Panc1 (cell line): Measurements from ENCODE around the gene CDKN1C. TPM values are rescaled to one million over a fixed set of nuclear protein-coding genes. Genes with fewer than 3 reads are reported as not detected.
A peak's percentile ranks its signal among the peaks of the same experiment; 100 is the strongest.

Experiments
- ATAC-seq: fragments of 200-7000 bp; cut with Tn5 transposase; 2 replicates; pipeline ENCODE4 v1.9.1; 2020; ENCODE audit warnings: mild to moderate bottlenecking, moderate library complexity
- BruUV-seq: library from RNA; stranded (reverse); fragments of 400-500 nt; replicated peaks from 2 replicates; lab custom pipeline; 2021; lab: Mats Ljungman, UMichigan
- CTCF ChIA-PET: fragments of 300-600 bp; sonication (Branson Sonifier 250); formaldehyde crosslinking; loops from one replicate; lab custom pipeline; 2022; ENCODE audit warnings: antibody characterized with exemption; lab: Charles Lee
- POLR2A ChIA-PET: fragments of 300-600 bp; sonication (Branson Sonifier 250); formaldehyde crosslinking; loops from one replicate; lab custom pipeline; 2022; ENCODE audit warnings: antibody characterized with exemption; lab: Charles Lee
- DNase-seq: peaks from one replicate; pipeline ENCODE4 v3.0.0-alpha.2; 2010; ENCODE audit warnings: low read depth, low spot score
- H3K27ac ChIP-seq: 2 replicates; pipeline ENCODE4 v1.5.1; 2011; ENCODE audit warnings: mild to moderate bottlenecking, low read length, inconsistent platforms
- H3K27me3 ChIP-seq: fragments of 200-500 bp; sonication (Bioruptor generic); 2 replicates; pipeline ENCODE4 v1.6.0; 2014; ENCODE audit warnings: low read length, inconsistent platforms; ENCODE audit not compliant: control insufficient read depth, insufficient read depth
- H3K36me3 ChIP-seq: fragments of 200-500 bp; sonication (Bioruptor generic); 2 replicates; pipeline ENCODE4 v1.5.1; 2014; ENCODE audit warnings: inconsistent platforms, mild to moderate bottlenecking, low read length, moderate library complexity; ENCODE audit not compliant: control insufficient read depth, insufficient read depth
- H3K4me1 ChIP-seq: 2 replicates; pipeline ENCODE4 v1.5.1; 2011; ENCODE audit warnings: inconsistent platforms, mild to moderate bottlenecking, low read length, moderate library complexity; ENCODE audit not compliant: control insufficient read depth, insufficient read depth
- H3K4me3 ChIP-seq, 2 experiments: 2 replicates each; pipeline ENCODE4 v1.5.1; 2011 to 2012; ENCODE audit warnings: low read depth in 2 of 2, low read length in 2 of 2, mild to moderate bottlenecking in 2 of 2, inconsistent platforms in 1 of 2, moderate library complexity in 1 of 2
- H3K9me3 ChIP-seq: fragments of 200-500 bp; sonication (Bioruptor generic); 2 replicates; pipeline ENCODE4 v1.5.1; 2014; ENCODE audit warnings: low read depth, mild to moderate bottlenecking, inconsistent platforms, low read length, moderate library complexity; ENCODE audit not compliant: control insufficient read depth, insufficient read depth
- CTCF ChIP-seq: fragments of 450-650 bp; IDR thresholded peaks from 2 replicates; pipeline ENCODE4 v1.5.1; 2017; ENCODE audit warnings: mild to moderate bottlenecking
- POLR2AphosphoS5 ChIP-seq: IDR thresholded peaks from 2 replicates; pipeline ENCODE4 v1.6.1; 2012; ENCODE audit warnings: mild to moderate bottlenecking, low read depth, low read length, moderate library complexity
- REST ChIP-seq, 2 experiments: IDR thresholded peaks; 2 replicates each; pipeline ENCODE4 v1.6.1; 2011 to 2012; ENCODE audit warnings: low read depth in 2 of 2, control low read depth in 1 of 2, low read length in 1 of 2, mild to moderate bottlenecking in 1 of 2, moderate library complexity in 1 of 2; ENCODE audit not compliant: insufficient read depth in 1 of 2
- SIN3A ChIP-seq: IDR thresholded peaks from 2 replicates; pipeline ENCODE4 v1.6.1; 2012; ENCODE audit warnings: low read depth, mild to moderate bottlenecking, low read length, moderate library complexity, borderline replicate concordance; ENCODE audit not compliant: insufficient read depth
- TCF7L2 ChIP-seq: IDR thresholded peaks from 2 replicates; pipeline ENCODE4 v1.6.1; 2011; ENCODE audit warnings: mild to moderate bottlenecking, low read depth, low read length, inconsistent platforms
- in situ Hi-C: cut with HindIII; loops from 2 replicates; pipeline ENCODE4 v1.10.0; 2016; ENCODE audit warnings: low sequenced_read_pairs, low pct_unique_long_range_greater_than_20kb
- intact Hi-C: fragments of 100-400 bp; cut with micrococcal nuclease; formaldehyde crosslinking; loops from one replicate; pipeline ENCODE4 v1.10.0; 2022; ENCODE audit not compliant: unreplicated experiment
- total RNA-seq: library from RNA; stranded (reverse); gene quantifications from one replicate; pipeline ENCODE4 v1.2.1, GENCODE V29; 2021; ENCODE audit not compliant: unreplicated experiment

The CDKN1C gene
- total RNA-seq, 1 experiment from 2014 or later, result 4.6 TPM

GRCh38 chr11:2837096-2837601 is 48.4 kb downstream of the CDKN1C start:
- POLR2A ChIA-PET, result no interaction called here

GRCh38 chr11:2836315-2837095 is 49.1 kb downstream of the CDKN1C start:
- Histone ChIP-seq H3K27me3 (no peaks in the 10 kb centered on the region), H3K9me3 (no peaks in the 10 kb centered on the region), H3K36me3 (no peaks in the 10 kb centered on the region), H3K4me3 (no peak overlapping the region), H3K4me1 (peaks cover 5% of the 10 kb centered on the region), H3K27ac (no peak overlapping the region)
- intact Hi-C loops, result no loop called here
- DNase-seq (no peak), ATAC-seq (no peak)
- ChIA-PET POLR2A (no interaction called here), CTCF (no interaction called here)
- TF ChIP-seq CTCF, result no peak
- no peak for TF ChIP-seq TCF7L2
- TF ChIP-seq POLR2AphosphoS5, result no peak
- no peak for TF ChIP-seq REST (IDR thresholded peaks at IDR 0.05; ENCODE audit: insufficient read depth in 1 of 2, low read depth in 2 of 2, low read length in 1 of 2)
- TF ChIP-seq SIN3A, result no peak
- in situ Hi-C loops, result no loop called here
- no TSS peak for BruUV-seq

More at GRCh38 chr11:2837096-2837601, 48.4 kb downstream of the CDKN1C start:
- CTCF ChIA-PET, result no interaction called here
- in situ Hi-C loops, result no loop called here
- no peak for DNase-seq
- peak; percentile 80 for ATAC-seq
- Histone ChIP-seq H3K4me1 (peaks cover 5% of the 10 kb centered on the region), H3K27me3 (no peaks in the 10 kb centered on the region), H3K27ac (no peak overlapping the region), H3K9me3 (no peaks in the 10 kb centered on the region), H3K4me3 (no peak overlapping the region), H3K36me3 (no peaks in the 10 kb centered on the region)
- no peak for TF ChIP-seq CTCF
- TF ChIP-seq POLR2AphosphoS5, result no peak
- no peak for TF ChIP-seq REST (IDR thresholded peaks at IDR 0.05; ENCODE audit: insufficient read depth in 1 of 2, low read depth in 2 of 2, low read length in 1 of 2)
- no peak for TF ChIP-seq TCF7L2
- TF ChIP-seq SIN3A, result no peak
- intact Hi-C loops, result no loop called here
- no TSS peak for BruUV-seq
